ENCODE data around the gene OSBPL1A. TPM values are rescaled to one million over a fixed set of nuclear protein-coding genes. Genes with fewer than 3 reads are reported as not detected.

The OSBPL1A gene
- total RNA-seq, 1 experiment from 2014 or later = 34.8 TPM

GRCh38 chr18:24234330-24234729 lies 163.3 kb downstream of the OSBPL1A start:
- no TSS peak for BruUV-seq (replicated peaks)
- intact Hi-C loops (cut with micrococcal nuclease; ENCODE audit: unreplicated experiment) = no loop called here
- H3K36me3 Mint-ChIP-seq (ENCODE audit: insufficient read depth, unreplicated experiment) = no peaks in the 10 kb centered on the region
- H3K4me3 Mint-ChIP-seq (ENCODE audit: low read depth, unreplicated experiment) = no peak overlapping the region
- H3K27ac Mint-ChIP-seq (ENCODE audit: unreplicated experiment) = no peak overlapping the region
- no peaks in the 10 kb centered on the region for H3K27me3 Mint-ChIP-seq (ENCODE audit: unreplicated experiment)
- CTCF ChIA-PET = interaction anchor here (0.5 to 1.3 kb wide), 3 partner anchors 18 to 515 kb away, joined by 3 to 6 read pairs (median 3); no protein-coding TSS in a partner anchor
- peaks cover 20% of the 10 kb centered on the region for H3K4me1 Mint-ChIP-seq (ENCODE audit: low read depth, unreplicated experiment)
- TF ChIP-seq CTCF (IDR thresholded peaks at IDR 0.05; ENCODE audit: unreplicated experiment) = no peak
- H3K9me3 Mint-ChIP-seq (ENCODE audit: low read depth, unreplicated experiment) = no peaks in the 10 kb centered on the region
- no peak for DNase-seq

- Mint-ChIP-seq H3K4me1 (ENCODE audit: low read depth, unreplicated experiment) (peaks cover 34% of the 10 kb centered on the region), H3K9me3 (ENCODE audit: low read depth, unreplicated experiment) (no peaks in the 10 kb centered on the region), H3K36me3 (ENCODE audit: insufficient read depth, unreplicated experiment) (no peaks in the 10 kb centered on the region), H3K27me3 (ENCODE audit: unreplicated experiment) (no peaks in the 10 kb centered on the region), H3K4me3 (ENCODE audit: low read depth, unreplicated experiment) (no peak overlapping the region), H3K27ac (ENCODE audit: unreplicated experiment) (no peak overlapping the region)
- CTCF ChIA-PET = no interaction called here
- BruUV-seq (replicated peaks) = no TSS peak
- TF ChIP-seq CTCF (IDR thresholded peaks at IDR 0.05; ENCODE audit: unreplicated experiment) = no peak
- no peak for DNase-seq
- intact Hi-C loops (cut with micrococcal nuclease; ENCODE audit: unreplicated experiment) = no loop called here
Measured at GRCh38 chr18:24232800-24233199, 164.8 kb downstream of the OSBPL1A start.

GRCh38 chr18:24231773-24232735 lies 165.6 kb downstream of the OSBPL1A start:
- no peak for TF ChIP-seq CTCF (IDR thresholded peaks at IDR 0.05; ENCODE audit: unreplicated experiment)
- Mint-ChIP-seq H3K27me3 (ENCODE audit: unreplicated experiment) (no peaks in the 10 kb centered on the region), H3K9me3 (ENCODE audit: low read depth, unreplicated experiment) (no peaks in the 10 kb centered on the region), H3K4me3 (ENCODE audit: low read depth, unreplicated experiment) (no peak overlapping the region), H3K27ac (ENCODE audit: unreplicated experiment) (no peak overlapping the region), H3K36me3 (ENCODE audit: insufficient read depth, unreplicated experiment) (no peaks in the 10 kb centered on the region), H3K4me1 (ENCODE audit: low read depth, unreplicated experiment) (peaks cover 42% of the 10 kb centered on the region)
- CTCF ChIA-PET = no interaction called here
- intact Hi-C loops (cut with micrococcal nuclease; ENCODE audit: unreplicated experiment) = no loop called here
- DNase-seq = no peak
- BruUV-seq (replicated peaks) = no TSS peak

GRCh38 chr18:24230766-24231165 lies 166.9 kb downstream of the OSBPL1A start:
- DNase-seq = no peak
- Mint-ChIP-seq H3K9me3 (ENCODE audit: low read depth, unreplicated experiment) (no peaks in the 10 kb centered on the region), H3K4me3 (ENCODE audit: low read depth, unreplicated experiment) (no peak overlapping the region), H3K36me3 (ENCODE audit: insufficient read depth, unreplicated experiment) (no peaks in the 10 kb centered on the region), H3K4me1 (ENCODE audit: low read depth, unreplicated experiment) (peaks cover 42% of the 10 kb centered on the region), H3K27ac (ENCODE audit: unreplicated experiment) (no peak overlapping the region), H3K27me3 (ENCODE audit: unreplicated experiment) (no peaks in the 10 kb centered on the region)
- intact Hi-C loops (cut with micrococcal nuclease; ENCODE audit: unreplicated experiment) = no loop called here
- no peak for TF ChIP-seq CTCF (IDR thresholded peaks at IDR 0.05; ENCODE audit: unreplicated experiment)
- BruUV-seq (replicated peaks) = no TSS peak
- CTCF ChIA-PET = no interaction called here

Measured in Calu3 (cell line).